Activated B cell treated with CpG ODN at 0.5 μM for 24 hours (primary cell): ENCODE data around the gene CCDC40. TPM values are rescaled to one million over a fixed set of nuclear protein-coding genes. Genes with fewer than 3 reads are reported as not detected.

Experiments
- ATAC-seq: fragments of 200-7000 bp; cut with Tn5 transposase; one replicate; pipeline ENCODE4 v1.10.0; 2021; ENCODE audit warnings: low read depth, mild to moderate bottlenecking, moderate library complexity
- CTCF ChIA-PET: fragments of 350-600 bp; sonication (Branson Sonifier 250); formaldehyde crosslinking; loops from one replicate; lab custom pipeline; 2021; ENCODE audit warnings: antibody characterized with exemption; lab: Charles Lee
- POLR2A ChIA-PET: fragments of 350-600 bp; sonication (Branson Sonifier 250); formaldehyde crosslinking; loops from one replicate; lab custom pipeline; 2021; ENCODE audit warnings: antibody characterized with exemption; lab: Charles Lee
- DNase-seq: peaks from one replicate; pipeline ENCODE4 v3.0.0; 2022
- H3K27ac Mint-ChIP-seq: one replicate; pipeline ENCODE4 v1.8.0; 2020; ENCODE audit warnings: mixed read lengths
- H3K27me3 Mint-ChIP-seq: one replicate; pipeline ENCODE4 v1.8.0; 2021; ENCODE audit warnings: mixed read lengths
- H3K36me3 Mint-ChIP-seq: one replicate; pipeline ENCODE4 v1.8.0; 2021; ENCODE audit warnings: low read depth, mixed read lengths
- H3K4me1 Mint-ChIP-seq: one replicate; pipeline ENCODE4 v1.8.0; 2021; ENCODE audit warnings: mixed read lengths
- H3K4me3 Mint-ChIP-seq: one replicate; pipeline ENCODE4 v1.8.0; 2020; ENCODE audit warnings: mild to moderate bottlenecking, mixed read lengths
- H3K9me3 Mint-ChIP-seq: one replicate; pipeline ENCODE4 v1.8.0; 2020; ENCODE audit warnings: mixed read lengths
- intact Hi-C: fragments of 100-400 bp; cut with micrococcal nuclease; formaldehyde crosslinking; loops from one replicate; pipeline ENCODE4 v1.15.1; 2024
- total RNA-seq: library from RNA; stranded (reverse); gene quantifications from 2 replicates; pipeline ENCODE4 v1.2.3, GENCODE V29; 2022
- TF ChIP-seq, protein P1 (sequence below): fragments of 200-600 bp; IDR thresholded peaks from one replicate; pipeline ENCODE4 v1.8.0; 2022; ENCODE audit warnings: antibody characterized with exemption, mild to moderate bottlenecking

Gene CCDC40
- total RNA-seq, 1 donor from 2014 or later = 0.55 TPM

DNA sequence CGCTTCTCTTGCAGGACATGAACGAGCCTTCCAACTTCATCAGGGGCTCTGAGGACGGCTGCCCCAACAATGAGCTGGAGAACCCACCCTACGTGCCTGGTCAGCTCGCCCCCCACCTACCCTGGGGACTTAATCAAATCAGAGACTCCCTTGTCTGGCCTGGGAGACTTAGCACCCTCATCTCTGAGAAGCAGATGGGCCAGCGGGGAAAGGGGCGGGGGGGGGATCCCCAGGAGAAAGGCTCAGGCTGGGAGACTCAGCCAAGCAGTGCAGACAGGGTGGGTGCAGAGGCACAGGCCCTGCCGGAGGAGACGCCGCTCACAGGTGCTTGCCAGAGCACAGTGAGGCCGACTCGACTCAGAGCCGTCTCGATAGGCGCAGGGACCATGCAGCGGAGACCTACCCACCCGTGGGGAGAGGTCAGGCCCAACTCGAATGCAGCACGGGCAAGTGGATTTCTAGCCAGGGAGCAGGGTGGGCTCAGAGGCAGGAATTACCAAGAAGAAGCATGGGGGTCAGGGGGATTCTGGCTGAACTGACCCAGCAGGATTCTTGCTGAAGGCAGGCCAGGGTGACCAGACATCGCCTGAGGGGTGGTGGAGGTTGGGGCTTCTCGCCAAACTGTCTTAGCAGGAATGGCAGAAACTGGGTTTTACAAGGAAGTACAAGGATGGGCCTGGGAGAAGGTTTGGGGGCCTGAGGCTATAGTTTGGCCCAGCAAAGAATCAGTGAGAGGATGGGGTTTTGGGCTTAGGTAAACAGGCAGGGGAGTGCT, 74.7 kb downstream of the CCDC40 start:
- Mint-ChIP-seq H3K9me3 (peaks cover 3% of the 10 kb centered on the region), H3K4me1 (peaks cover 13% of the 10 kb centered on the region), H3K27me3 (no peaks in the 10 kb centered on the region), H3K4me3 (no peak overlapping the region), H3K36me3 (peaks cover under 1% of the 10 kb centered on the region), H3K27ac (no peak overlapping the region)
- ChIA-PET CTCF (no interaction called here), POLR2A (no interaction called here)
- ATAC-seq (no peak), DNase-seq (no peak)
- intact Hi-C loops = no loop called here
- TF ChIP-seq, protein P1, sequence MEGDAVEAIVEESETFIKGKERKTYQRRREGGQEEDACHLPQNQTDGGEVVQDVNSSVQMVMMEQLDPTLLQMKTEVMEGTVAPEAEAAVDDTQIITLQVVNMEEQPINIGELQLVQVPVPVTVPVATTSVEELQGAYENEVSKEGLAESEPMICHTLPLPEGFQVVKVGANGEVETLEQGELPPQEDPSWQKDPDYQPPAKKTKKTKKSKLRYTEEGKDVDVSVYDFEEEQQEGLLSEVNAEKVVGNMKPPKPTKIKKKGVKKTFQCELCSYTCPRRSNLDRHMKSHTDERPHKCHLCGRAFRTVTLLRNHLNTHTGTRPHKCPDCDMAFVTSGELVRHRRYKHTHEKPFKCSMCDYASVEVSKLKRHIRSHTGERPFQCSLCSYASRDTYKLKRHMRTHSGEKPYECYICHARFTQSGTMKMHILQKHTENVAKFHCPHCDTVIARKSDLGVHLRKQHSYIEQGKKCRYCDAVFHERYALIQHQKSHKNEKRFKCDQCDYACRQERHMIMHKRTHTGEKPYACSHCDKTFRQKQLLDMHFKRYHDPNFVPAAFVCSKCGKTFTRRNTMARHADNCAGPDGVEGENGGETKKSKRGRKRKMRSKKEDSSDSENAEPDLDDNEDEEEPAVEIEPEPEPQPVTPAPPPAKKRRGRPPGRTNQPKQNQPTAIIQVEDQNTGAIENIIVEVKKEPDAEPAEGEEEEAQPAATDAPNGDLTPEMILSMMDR = no peak

DNA sequence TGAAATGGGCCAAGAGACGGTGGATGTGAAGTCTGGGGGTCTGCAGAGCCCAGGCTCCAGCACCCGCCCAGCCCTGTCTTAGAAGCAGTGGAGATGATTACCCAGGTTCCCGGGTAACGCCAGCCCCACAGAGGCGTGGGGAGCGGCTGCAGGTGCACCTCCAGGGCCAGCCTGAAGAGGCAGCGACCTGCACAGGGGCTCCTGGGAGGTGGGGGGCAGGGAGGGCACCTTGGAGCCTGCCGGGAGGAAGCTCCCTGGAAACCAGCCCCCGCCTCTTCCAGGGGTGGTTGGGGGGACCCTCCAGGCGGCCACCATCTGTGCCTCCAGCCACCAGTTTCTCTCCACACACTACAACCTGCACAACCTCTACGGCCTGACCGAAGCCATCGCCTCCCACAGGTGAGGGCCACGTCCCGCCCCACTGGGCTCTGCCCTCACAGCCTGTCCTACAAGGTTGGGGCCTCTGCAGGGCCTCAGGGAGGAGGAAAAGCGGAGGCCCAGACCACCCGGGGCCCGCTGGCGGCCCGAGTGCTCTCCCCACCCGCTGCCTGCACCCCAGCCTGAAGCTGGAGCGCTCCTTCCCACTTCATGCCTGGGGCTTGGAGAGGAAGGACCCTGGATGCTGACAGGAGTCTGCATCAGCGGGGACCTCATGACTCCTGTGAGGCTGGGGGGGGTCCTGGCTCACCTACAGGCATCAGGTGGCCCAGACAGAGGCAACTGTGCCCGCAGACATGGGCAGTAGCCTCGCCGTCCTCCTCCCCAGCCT, 75.4 kb downstream of the CCDC40 start:
- POLR2A ChIA-PET = interaction anchor here (1.0 kb wide), 1 partner anchor 11 kb away, joined by 3 read pairs; the partner anchor contains the start of gene GAA
- CTCF ChIA-PET = interaction anchor here (1.0 kb wide), 1 partner anchor 10 kb away, joined by 3 read pairs; the partner anchor contains the start of gene GAA
- no peak overlapping the region for H3K4me3 Mint-ChIP-seq
- no peaks in the 10 kb centered on the region for H3K27me3 Mint-ChIP-seq
- TF ChIP-seq, protein P1 = no peak
- H3K9me3 Mint-ChIP-seq = peaks cover 3% of the 10 kb centered on the region
- no peak for ATAC-seq
- no peaks in the 10 kb centered on the region for H3K36me3 Mint-ChIP-seq
- peaks cover 13% of the 10 kb centered on the region for H3K4me1 Mint-ChIP-seq
- DNase-seq = no peak
- H3K27ac Mint-ChIP-seq = no peak overlapping the region
- intact Hi-C loops = no loop called here

DNA sequence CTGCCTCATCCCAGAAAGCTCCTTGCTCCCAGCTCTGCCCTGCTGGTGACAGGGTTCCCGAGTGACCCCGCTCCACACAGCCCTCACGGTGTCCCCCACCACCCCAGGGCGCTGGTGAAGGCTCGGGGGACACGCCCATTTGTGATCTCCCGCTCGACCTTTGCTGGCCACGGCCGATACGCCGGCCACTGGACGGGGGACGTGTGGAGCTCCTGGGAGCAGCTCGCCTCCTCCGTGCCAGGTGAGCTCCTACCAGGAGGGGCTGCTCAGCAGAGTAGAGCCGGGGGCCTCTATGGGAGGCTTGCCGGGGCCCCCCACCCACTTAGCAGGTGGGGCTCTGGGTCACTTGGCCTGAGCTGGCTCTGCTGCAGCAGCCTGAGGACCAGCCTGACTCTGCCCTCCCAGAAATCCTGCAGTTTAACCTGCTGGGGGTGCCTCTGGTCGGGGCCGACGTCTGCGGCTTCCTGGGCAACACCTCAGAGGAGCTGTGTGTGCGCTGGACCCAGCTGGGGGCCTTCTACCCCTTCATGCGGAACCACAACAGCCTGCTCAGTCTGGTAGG, 76.1 kb downstream of the CCDC40 start:
- no peaks in the 10 kb centered on the region for H3K27me3 Mint-ChIP-seq
- H3K9me3 Mint-ChIP-seq = peaks cover 3% of the 10 kb centered on the region
- H3K4me1 Mint-ChIP-seq = peaks cover 13% of the 10 kb centered on the region
- no peak for DNase-seq
- TF ChIP-seq, protein P1 = no peak
- POLR2A ChIA-PET = interaction anchor here (0.5 to 1.0 kb wide), 3 partner anchors 11 to 53 kb away, joined by 3 to 8 read pairs (median 5); partner anchors contain the start of gene GAA
- intact Hi-C loops = no loop called here
- H3K4me3 Mint-ChIP-seq = no peak overlapping the region
- ATAC-seq = peak; percentile 49
- CTCF ChIA-PET = interaction anchor here (0.6 to 1.0 kb wide), 2 partner anchors 11 to 33 kb away, joined by 3 read pairs; partner anchors contain the start of gene GAA
- no peak overlapping the region for H3K27ac Mint-ChIP-seq
- no peaks in the 10 kb centered on the region for H3K36me3 Mint-ChIP-seq

DNA sequence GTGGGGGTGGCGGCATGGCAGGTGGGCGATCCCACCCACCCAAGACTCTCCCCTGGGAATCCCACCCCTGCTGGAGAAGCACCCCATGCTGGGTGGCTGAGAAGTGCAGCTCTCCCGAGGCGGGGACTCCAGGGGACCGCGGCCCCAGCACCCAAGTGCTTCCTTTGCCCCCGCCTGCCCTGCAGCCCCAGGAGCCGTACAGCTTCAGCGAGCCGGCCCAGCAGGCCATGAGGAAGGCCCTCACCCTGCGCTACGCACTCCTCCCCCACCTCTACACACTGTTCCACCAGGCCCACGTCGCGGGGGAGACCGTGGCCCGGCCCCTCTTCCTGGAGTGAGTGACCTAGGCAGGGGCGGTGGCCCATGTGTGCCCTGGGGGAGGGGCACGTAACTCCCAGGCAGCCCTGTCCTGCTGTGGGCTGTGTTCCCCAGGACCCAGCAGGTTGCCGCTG, 76.6 kb downstream of the CCDC40 start:
- peak; percentile 13 for DNase-seq
- H3K27me3 Mint-ChIP-seq = no peaks in the 10 kb centered on the region
- ATAC-seq = peak; percentile 37
- ChIA-PET CTCF (interaction anchor here (0.6 to 1.0 kb wide), 2 partner anchors 12 to 32 kb away, joined by 3 read pairs; partner anchors contain the start of gene GAA), POLR2A (interaction anchor here (0.5 to 1.0 kb wide), 3 partner anchors 12 to 54 kb away, joined by 3 to 8 read pairs (median 5); partner anchors contain the start of gene GAA)
- no peaks in the 10 kb centered on the region for H3K36me3 Mint-ChIP-seq
- H3K4me3 Mint-ChIP-seq = no peak overlapping the region
- peaks cover 3% of the 10 kb centered on the region for H3K9me3 Mint-ChIP-seq
- TF ChIP-seq, protein P1 = no peak
- H3K4me1 Mint-ChIP-seq = peaks cover 13% of the 10 kb centered on the region
- H3K27ac Mint-ChIP-seq = no peak overlapping the region
- intact Hi-C loops = no loop called here
